HepG2 (cell line): ENCODE results near the gene DOCK4. TPM values are rescaled to one million over a fixed set of nuclear protein-coding genes. Genes with fewer than 3 reads are reported as not detected.

ENCODE experiments used
- ATAC-seq: fragments of 200-7000 bp; cut with Tn5 transposase; 3 replicates; pipeline ENCODE4 v1.9.1; 2020; ENCODE audit warnings: mild to moderate bottlenecking, moderate library complexity
- BruUV-seq: library from RNA; stranded (reverse); fragments of 400-500 nt; replicated peaks from 2 replicates; lab custom pipeline; 2021; lab: Mats Ljungman, UMichigan
- CTCF ChIA-PET: fragments of 300-600 bp; formaldehyde crosslinking; extraction: SDS; loops from one replicate; lab custom pipeline; 2021; ENCODE audit warnings: low total read pairs, inconsistent platforms, low intra/inter-chr PET ratio; lab: Yijun Ruan, JAX
- POLR2A ChIA-PET: fragments of 350-600 bp; sonication (Branson Sonifier 250); formaldehyde crosslinking; loops from one replicate; lab custom pipeline; 2020; ENCODE audit warnings: antibody characterized with exemption, inconsistent platforms; lab: Yijun Ruan, JAX
- DNase-seq: peaks from one replicate; pipeline ENCODE4 v3.0.0-alpha.2; 2015; ENCODE audit warnings: low spot score
- FAIRE-seq: peaks from 3 replicates; lab custom pipeline; 2011; peaks lifted over from hg19 to GRCh38; lab: Jason Lieb, UNC
- H2AFZ ChIP-seq: one replicate; pipeline ENCODE4 v1.6.1; 2011; ENCODE audit warnings: low read length, inconsistent platforms
- H3K27ac ChIP-seq: fragments of 300-600 bp; 3 replicates; pipeline ENCODE4 v1.8.0; 2011; ENCODE audit warnings: mixed run types, mild to moderate bottlenecking, mixed read lengths, low read length, inconsistent platforms; ENCODE audit not compliant: insufficient read depth; ENCODE audit errors: extremely low read length
- H3K27me3 ChIP-seq, 2 experiments: fragments of 200-600 bp in 1 of 2; 2 replicates in 1 of 2; 3 replicates in 1 of 2; pipeline versions ENCODE4 v1.6.0 to v1.8.0; 2011; ENCODE audit warnings: low read length in 2 of 2, mild to moderate bottlenecking in 2 of 2, moderate library complexity in 2 of 2, inconsistent platforms in 1 of 2; ENCODE audit not compliant: insufficient read depth in 2 of 2, control insufficient read depth in 1 of 2
- H3K36me3 ChIP-seq, 2 experiments: fragments of 200-600 bp in 1 of 2; replicated peaks in 1 of 2; 2 replicates in 1 of 2; 3 replicates in 1 of 2; pipeline versions ENCODE4 v1.5.1 to v1.8.0; 2011; ENCODE audit warnings: low read length in 2 of 2, inconsistent platforms in 1 of 2; ENCODE audit not compliant: insufficient read depth in 2 of 2, control insufficient read depth in 1 of 2
- H3K4me1 ChIP-seq: 2 replicates; pipeline ENCODE4 v1.5.1; 2012; ENCODE audit warnings: low read length, inconsistent platforms; ENCODE audit not compliant: insufficient read depth
- H3K4me2 ChIP-seq: 2 replicates; pipeline ENCODE4 v1.6.0; 2011; ENCODE audit warnings: low read depth, low read length, inconsistent platforms
- H3K4me3 ChIP-seq, 3 experiments: fragments of 200-600 bp in 1 of 3; sonication (generic), shearing (Covaris generic) in 1 of 3; replicated peaks in 1 of 3; 2 replicates each; pipeline ENCODE4 v1.5.1; 2011 to 2016; ENCODE audit warnings: low read length in 3 of 3, inconsistent platforms in 2 of 3, low read depth in 2 of 3, mild to moderate bottlenecking in 2 of 3, control low read depth in 1 of 3, mixed read lengths in 1 of 3; ENCODE audit not compliant: insufficient read depth in 1 of 3
- H3K79me2 ChIP-seq: one replicate; pipeline ENCODE4 v1.6.1; 2011; ENCODE audit warnings: low read length, inconsistent platforms; ENCODE audit not compliant: insufficient read depth
- H3K9ac ChIP-seq: 2 replicates; pipeline ENCODE4 v1.6.0; 2011; ENCODE audit warnings: mild to moderate bottlenecking, low read depth, low read length, inconsistent platforms; ENCODE audit not compliant: insufficient read depth
- H3K9me3 ChIP-seq: 2 replicates; pipeline ENCODE4 v1.5.1; 2012; ENCODE audit warnings: mild to moderate bottlenecking, low read length
- H4K20me1 ChIP-seq: 2 replicates; pipeline ENCODE4 v1.6.0; 2011; ENCODE audit warnings: inconsistent platforms, mild to moderate bottlenecking, low read length, moderate library complexity; ENCODE audit not compliant: insufficient read depth
- ARID4A ChIP-seq: sonication (generic); formaldehyde crosslinking; IDR thresholded peaks from 2 replicates; pipeline ENCODE4 v1.5.0; 2020; ENCODE audit warnings: mild to moderate bottlenecking, missing genetic modification reagents, borderline replicate concordance
- ATF7 ChIP-seq, 2 experiments: fragments of 450-650 bp in 1 of 2; sonication (generic) in 1 of 2; formaldehyde crosslinking in 1 of 2; IDR thresholded peaks; 2 replicates each; pipeline versions ENCODE4 v1.4.0 to v1.6.1; 2016 to 2020; ENCODE audit warnings: antibody characterized with exemption in 1 of 2, mild to moderate bottlenecking in 1 of 2, missing genetic modification reagents in 1 of 2
- KAT8 ChIP-seq: IDR thresholded peaks from 2 replicates; pipeline ENCODE4 v1.6.1; 2016; ENCODE audit warnings: missing genetic modification reagents, missing compliant biosample characterization
- SIX1 ChIP-seq: sonication (generic); formaldehyde crosslinking; IDR thresholded peaks from 2 replicates; pipeline ENCODE4 v1.4.0; 2020; ENCODE audit warnings: missing genetic modification reagents, borderline replicate concordance
- TFAP4 ChIP-seq: sonication (generic); IDR thresholded peaks from 2 replicates; pipeline ENCODE4 v1.6.1; 2016; ENCODE audit warnings: low read depth, borderline replicate concordance
- WGBS: methylation state at CpG from one replicate; pipeline ENCODE4 v1.1.6; 2017; ENCODE audit warnings: low lambda C conversion rate; 5-methylcytosine and 5-hydroxymethylcytosine counted together
- in situ Hi-C: cut with HindIII; loops from 2 replicates; pipeline ENCODE4 v1.10.0; 2017; ENCODE audit warnings: low pct_unique_long_range_greater_than_20kb; ENCODE audit not compliant: extremely low pct_ligation_motif_present
- intact Hi-C: fragments of 100-400 bp; cut with micrococcal nuclease; formaldehyde crosslinking; loops from one replicate; pipeline ENCODE4 v1.10.0; 2022; ENCODE audit not compliant: unreplicated experiment
- polyA plus RNA-seq, 8 experiments: library from polyadenylated mRNA; depleted of rRNA in 3 of 8; stranded (reverse) in 7 of 8; unstranded in 1 of 8; fragments of >200 nt; fragmentation: Illumina TruSeq in 4 of 8; extraction: Trizol in 4 of 8; gene quantifications; 2 replicates each; pipeline versions ENCODE4 v1.2.1 to v1.2.3, GENCODE V29; 2011 to 2016; ENCODE audit warnings: low read depth in 4 of 8, missing spikeins in 1 of 8, mixed read lengths in 1 of 8; ENCODE audit not compliant: insufficient read depth in 1 of 8
- total RNA-seq, 5 experiments: library from RNA; depleted of rRNA; stranded (reverse); fragments of >200 nt; fragmentation: Illumina TruSeq; extraction: Trizol; gene quantifications; 2 replicates each; pipeline ENCODE4 v1.2.3, GENCODE V29; 2016; ENCODE audit warnings: low read depth in 1 of 5

Gene DOCK4
- total and polyA plus RNA-seq, 2 of the 13 experiments (the other 11 are each of a cell fraction or from before 2014, with no cell fraction given) = 13.5 to 17.4 TPM

GRCh38 chr7:112023282-112023681, 182.9 kb downstream of the DOCK4 start:
- no peak overlapping the region for H3K4me3 ChIP-seq
- H2AFZ ChIP-seq = no peak overlapping the region
- no peaks in the 10 kb centered on the region for H4K20me1 ChIP-seq
- TF ChIP-seq ATF7 (IDR thresholded peaks at IDR 0.05) (peak; percentile 69), ATF7 (CRISPR knock-in tag; IDR thresholded peaks at IDR 0.05) (no peak), KAT8 (no peak)
- POLR2A ChIA-PET = no interaction called here
- H3K27ac ChIP-seq = no peak overlapping the region
- H3K9ac ChIP-seq = no peak overlapping the region
- H3K4me1 ChIP-seq = peaks cover 23% of the 10 kb centered on the region
- H3K79me2 ChIP-seq = no peaks in the 10 kb centered on the region
- H3K27me3 ChIP-seq = no peaks in the 10 kb centered on the region
- FAIRE-seq (no peak), DNase-seq (no peak), ATAC-seq (no peak)
- no peak overlapping the region for H3K4me2 ChIP-seq
- CTCF ChIA-PET = no interaction called here
- H3K36me3 ChIP-seq = no peaks in the 10 kb centered on the region
- no peaks in the 10 kb centered on the region for H3K9me3 ChIP-seq
- in situ Hi-C loops = no loop called here
- no TSS peak for BruUV-seq
- WGBS = 97% methylated on average over 2 of the region's 2 CpGs
- intact Hi-C loops = no loop called here

- intact Hi-C loops = no loop called here
- CTCF ChIA-PET = no interaction called here
- no peaks in the 10 kb centered on the region for H3K79me2 ChIP-seq
- in situ Hi-C loops = no loop called here
- 0 out of 2 replicates have a peak, but pooled peaks have one; percentile 12 for TF ChIP-seq ARID4A (CRISPR knock-in tag)
- no peak for TF ChIP-seq SIX1 (CRISPR knock-in tag)
- TF ChIP-seq TFAP4 = peak; percentile 77
- no peak overlapping the region for H3K9ac ChIP-seq
- no peak overlapping the region for H3K27ac ChIP-seq
- H3K4me2 ChIP-seq = no peak overlapping the region
- ATAC-seq (peak; percentile 80), FAIRE-seq (no peak), DNase-seq (peak; percentile 24)
- no peaks in the 10 kb centered on the region for H3K9me3 ChIP-seq
- H3K4me1 ChIP-seq = peaks cover 23% of the 10 kb centered on the region
- no peak overlapping the region for H2AFZ ChIP-seq
- H3K27me3 ChIP-seq = no peaks in the 10 kb centered on the region
- BruUV-seq = no TSS peak
- H3K36me3 ChIP-seq = no peaks in the 10 kb centered on the region
- H3K4me3 ChIP-seq = no peak overlapping the region
- 54% methylated on average over 6 of the region's 6 CpGs for WGBS
- no peaks in the 10 kb centered on the region for H4K20me1 ChIP-seq
- POLR2A ChIA-PET = no interaction called here
Observed at GRCh38 chr7:112022128-112022527, 184.1 kb downstream of the DOCK4 start.
